Chondrocyte (in vitro differentiated cells): ENCODE results near the gene TRPV4. TPM values are rescaled to one million over a fixed set of nuclear protein-coding genes. Genes with fewer than 3 reads are reported as not detected.

Source experiments
- DNase-seq: peaks from one replicate; pipeline ENCODE4 v3.0.0; 2021; ENCODE audit warnings: mixed read lengths, low spot score
- H3K27ac Mint-ChIP-seq: one replicate; pipeline ENCODE4 v1.8.0; 2021; ENCODE audit warnings: mild to moderate bottlenecking, moderate library complexity, mixed read lengths; ENCODE audit not compliant: unreplicated experiment
- H3K27me3 Mint-ChIP-seq: 2 replicates; pipeline ENCODE4 v1.8.0; 2021; ENCODE audit warnings: low read depth, mixed read lengths
- H3K36me3 Mint-ChIP-seq: 2 replicates; pipeline ENCODE4 v1.8.0; 2021; ENCODE audit warnings: low read depth, mixed read lengths
- H3K4me1 Mint-ChIP-seq: 2 replicates; pipeline ENCODE4 v1.8.0; 2021; ENCODE audit warnings: low read depth, mild to moderate bottlenecking, mixed read lengths
- H3K4me3 Mint-ChIP-seq: one replicate; pipeline ENCODE4 v1.8.0; 2021; ENCODE audit warnings: mild to moderate bottlenecking, moderate library complexity, mixed read lengths; ENCODE audit not compliant: unreplicated experiment
- H3K9me3 Mint-ChIP-seq: 2 replicates; pipeline ENCODE4 v1.8.0; 2021; ENCODE audit warnings: low read depth, mixed read lengths
- CTCF ChIP-seq: fragments of 200-600 bp; sonication (generic); IDR thresholded peaks from 2 replicates; pipeline ENCODE4 v1.5.0; 2021; ENCODE audit warnings: antibody characterized with exemption, mild to moderate bottlenecking, moderate library complexity
- total RNA-seq: library from RNA; stranded (reverse); gene quantifications from 3 replicates; pipeline ENCODE4 v1.2.1, GENCODE V29; 2021

TRPV4 gene
- total RNA-seq, 1 donor from 2014 or later: 2.2 TPM

GRCh38 chr12:109827566-109828550 is 5.3 kb downstream of the TRPV4 start:
- no peak for TF ChIP-seq CTCF
- no peak for DNase-seq
- H3K4me1 Mint-ChIP-seq: peaks cover 3% of the 10 kb centered on the region
- H3K9me3 Mint-ChIP-seq: no peaks in the 10 kb centered on the region
- H3K27ac Mint-ChIP-seq: no peak overlapping the region
- peaks cover 8% of the 10 kb centered on the region for H3K27me3 Mint-ChIP-seq
- H3K36me3 Mint-ChIP-seq: no peaks in the 10 kb centered on the region
- H3K4me3 Mint-ChIP-seq: no peak overlapping the region

GRCh38 chr12:109827080-109827479 is 6.1 kb downstream of the TRPV4 start:
- H3K27me3 Mint-ChIP-seq: peaks cover 8% of the 10 kb centered on the region
- DNase-seq: no peak
- peaks cover 10% of the 10 kb centered on the region for H3K4me1 Mint-ChIP-seq
- no peak overlapping the region for H3K4me3 Mint-ChIP-seq
- no peaks in the 10 kb centered on the region for H3K36me3 Mint-ChIP-seq
- no peaks in the 10 kb centered on the region for H3K9me3 Mint-ChIP-seq
- no peak overlapping the region for H3K27ac Mint-ChIP-seq
- no peak for TF ChIP-seq CTCF

GRCh38 chr12:109824731-109825130 is 8.5 kb downstream of the TRPV4 start:
- no peaks in the 10 kb centered on the region for H3K36me3 Mint-ChIP-seq
- no peaks in the 10 kb centered on the region for H3K9me3 Mint-ChIP-seq
- H3K4me1 Mint-ChIP-seq: peaks cover 10% of the 10 kb centered on the region
- TF ChIP-seq CTCF: no peak
- no peak for DNase-seq
- H3K27ac Mint-ChIP-seq: no peak overlapping the region
- H3K27me3 Mint-ChIP-seq: peaks cover 2% of the 10 kb centered on the region
- no peak overlapping the region for H3K4me3 Mint-ChIP-seq

- Mint-ChIP-seq H3K36me3 (no peaks in the 10 kb centered on the region), H3K27me3 (peaks cover 2% of the 10 kb centered on the region), H3K4me3 (no peak overlapping the region), H3K9me3 (no peaks in the 10 kb centered on the region), H3K27ac (no peak overlapping the region), H3K4me1 (peaks cover 18% of the 10 kb centered on the region)
- DNase-seq: no peak
- TF ChIP-seq CTCF: no peak
Measured at GRCh38 chr12:109822951-109823411, 10.2 kb downstream of the TRPV4 start.

- H3K36me3 Mint-ChIP-seq: no peaks in the 10 kb centered on the region
- no peak for DNase-seq
Measured at GRCh38 chr12:109822416-109822815, 10.8 kb downstream of the TRPV4 start.

More at GRCh38 chr12:109822416-109822815, 10.8 kb downstream of the TRPV4 start:
- Mint-ChIP-seq H3K4me3 (no peak overlapping the region), H3K9me3 (no peaks in the 10 kb centered on the region), H3K27ac (no peak overlapping the region), H3K27me3 (peaks cover under 1% of the 10 kb centered on the region), H3K4me1 (peaks cover 18% of the 10 kb centered on the region)
- no peak for TF ChIP-seq CTCF
